Forelimb muscle (tissue), 1 donor: ENCODE results near the gene TET2. TPM values are rescaled to one million over a fixed set of nuclear protein-coding genes. Genes with fewer than 3 reads are reported as not detected.

ENCODE experiments used
- DNase-seq: peaks from one replicate; pipeline ENCODE4 v3.0.0-alpha.2; 2013; ENCODE audit warnings: low read depth
- polyA plus RNA-seq: library from polyadenylated mRNA; unstranded; fragments of 120-200 nt; gene quantifications from one replicate; pipeline ENCODE4 v1.2.1, GENCODE V29; 2013; ENCODE audit not compliant: insufficient read length

The TET2 gene
- polyA plus RNA-seq, 1 donor, result 32.4 TPM

GRCh38 chr4:105140684-105141490 is 5.8 kb upstream of the TET2 start:
- DNase-seq, result no peak

GRCh38 chr4:105145156-105145902 is 1.3 kb upstream of the TET2 start:
- DNase-seq, result no peak

GRCh38 chr4:105145903-105146275 is 787 bp upstream of the TET2 start:
- no peak for DNase-seq

- DNase-seq, result no peak
Measured at GRCh38 chr4:105147016-105147552, 408 bp downstream of the TET2 start.

GRCh38 chr4:105147553-105148161 is 981 bp downstream of the TET2 start:
- DNase-seq, result no peak

- DNase-seq, result no peak
Measured at GRCh38 chr4:105148356-105148755, 1.7 kb downstream of the TET2 start.

GRCh38 chr4:105148776-105149175 is 2.1 kb downstream of the TET2 start:
- no peak for DNase-seq

- DNase-seq, result no peak
Measured at GRCh38 chr4:105149771-105150170, 3.1 kb downstream of the TET2 start.

GRCh38 chr4:105150503-105150902 is 3.8 kb downstream of the TET2 start:
- no peak for DNase-seq

GRCh38 chr4:105153749-105154148 is 7.1 kb downstream of the TET2 start:
- DNase-seq, result no peak

- no peak for DNase-seq
Measured at GRCh38 chr4:105154576-105154975, 7.9 kb downstream of the TET2 start.

GRCh38 chr4:105155426-105155825 is 8.8 kb downstream of the TET2 start:
- no peak for DNase-seq

GRCh38 chr4:105158837-105159236 is 12.2 kb downstream of the TET2 start:
- DNase-seq, result no peak

- DNase-seq, result no peak
Measured at GRCh38 chr4:105162123-105162796, 15.6 kb downstream of the TET2 start.

- DNase-seq, result no peak
Measured at GRCh38 chr4:105164548-105164947, 17.9 kb downstream of the TET2 start.

GRCh38 chr4:105166066-105166465 is 19.4 kb downstream of the TET2 start:
- no peak for DNase-seq

- DNase-seq, result no peak
Measured at GRCh38 chr4:105170711-105171110, 24.0 kb downstream of the TET2 start.

- DNase-seq, result no peak
Measured at GRCh38 chr4:105171912-105172311, 25.2 kb downstream of the TET2 start.

- DNase-seq, result no peak
Measured at GRCh38 chr4:105174098-105174497, 27.4 kb downstream of the TET2 start.

GRCh38 chr4:105179539-105180401 is 33.1 kb downstream of the TET2 start:
- no peak for DNase-seq

- no peak for DNase-seq
Measured at GRCh38 chr4:105181259-105181658, 34.6 kb downstream of the TET2 start.
